Hematopoietic multipotent progenitor cell treated with erythropoietin and hydrocortisone succinate and interleukin-3 and kit ligand, for 8 days (in vitro differentiated cells): ENCODE measurements around the gene BDNF.

ENCODE experiments used
- DNase-seq: peaks from one replicate; pipeline ENCODE4 v3.0.0-alpha.2; 2015

The BDNF gene

GRCh38 chr11:27625347-27625912, 74.8 kb downstream of the BDNF start:
- DNase-seq: no peak

- no peak for DNase-seq
Measured at GRCh38 chr11:27623945-27624523, 76.2 kb downstream of the BDNF start.

GRCh38 chr11:27622541-27623300, 77.5 kb downstream of the BDNF start:
- DNase-seq: no peak

- DNase-seq: no peak
Measured at GRCh38 chr11:27621405-27622161, 78.7 kb downstream of the BDNF start.

GRCh38 chr11:27619763-27620335, 80.4 kb downstream of the BDNF start:
- DNase-seq: no peak

- no peak for DNase-seq
Measured at GRCh38 chr11:27619039-27619574, 81.1 kb downstream of the BDNF start.

GRCh38 chr11:27618281-27618915, 81.9 kb downstream of the BDNF start:
- no peak for DNase-seq

- DNase-seq: no peak
Measured at GRCh38 chr11:27616711-27617110, 83.5 kb downstream of the BDNF start.

GRCh38 chr11:27615833-27616232, 84.4 kb downstream of the BDNF start:
- DNase-seq: no peak

GRCh38 chr11:27614092-27614491, 86.2 kb downstream of the BDNF start:
- no peak for DNase-seq

GRCh38 chr11:27612932-27613880, 87.0 kb downstream of the BDNF start:
- no peak for DNase-seq

- DNase-seq: no peak
Measured at GRCh38 chr11:27611947-27612455, 88.3 kb downstream of the BDNF start.

- no peak for DNase-seq
Measured at GRCh38 chr11:27611390-27611789, 88.9 kb downstream of the BDNF start.

GRCh38 chr11:27610946-27611345, 89.3 kb downstream of the BDNF start:
- DNase-seq: no peak

GRCh38 chr11:27610280-27610679, 90.0 kb downstream of the BDNF start:
- no peak for DNase-seq

- DNase-seq: no peak
Measured at GRCh38 chr11:27608951-27609350, 91.3 kb downstream of the BDNF start.

- DNase-seq: no peak
Measured at GRCh38 chr11:27605422-27605821, 94.8 kb downstream of the BDNF start.
